Right atrium auricular region (tissue), 2 donors: Measurements from ENCODE around the gene TP53TG5. TPM values are rescaled to one million over a fixed set of nuclear protein-coding genes. Genes with fewer than 3 reads are reported as not detected.

Experiments
- DNase-seq: peaks from one replicate; pipeline ENCODE4 v3.0.0-alpha.2; 2019; ENCODE audit warnings: low spot score
- H3K27ac ChIP-seq, 2 donors: fragments of 200-600 bp; sonication (generic); 1 replicate in 1 of 2; 2 replicates in 1 of 2; pipeline ENCODE4 v1.5.1; 2016 to 2019
- H3K27me3 ChIP-seq, 2 donors: fragments of 200-600 bp; sonication (generic); one replicate each; pipeline versions ENCODE4 v1.5.1 to v1.6.0; 2017 to 2019
- H3K36me3 ChIP-seq: fragments of 200-600 bp; sonication (generic); one replicate; pipeline ENCODE4 v1.5.1; 2016
- H3K4me1 ChIP-seq, 2 donors: fragments of 200-600 bp; sonication (generic); one replicate each; pipeline versions ENCODE4 v1.5.1 to v1.6.0; 2017 to 2019
- H3K4me3 ChIP-seq, 2 donors: fragments of 200-600 bp; sonication (generic); 1 replicate in 1 of 2; 2 replicates in 1 of 2; pipeline ENCODE4 v1.5.1; 2017 to 2019; ENCODE audit warnings: mild to moderate bottlenecking in 1 of 2, moderate library complexity in 1 of 2
- H3K9me3 ChIP-seq, 2 donors: fragments of 200-600 bp; sonication (generic); one replicate each; pipeline ENCODE4 v1.5.1; 2019
- total RNA-seq, 2 donors: library from RNA; depleted of rRNA; stranded (reverse); fragments of >200 nt; gene quantifications; one replicate each; pipeline ENCODE4 v1.1.0, GENCODE V29; 2016
- TF ChIP-seq, protein P1 (sequence below), 2 donors: fragments of 200-600 bp; sonication (generic); IDR thresholded peaks; one replicate each; pipeline ENCODE4 v1.5.1; 2019; ENCODE audit warnings: antibody characterized with exemption in 2 of 2

Gene TP53TG5
- total RNA-seq, 2 donors from 2014 or later: not detected

DNA sequence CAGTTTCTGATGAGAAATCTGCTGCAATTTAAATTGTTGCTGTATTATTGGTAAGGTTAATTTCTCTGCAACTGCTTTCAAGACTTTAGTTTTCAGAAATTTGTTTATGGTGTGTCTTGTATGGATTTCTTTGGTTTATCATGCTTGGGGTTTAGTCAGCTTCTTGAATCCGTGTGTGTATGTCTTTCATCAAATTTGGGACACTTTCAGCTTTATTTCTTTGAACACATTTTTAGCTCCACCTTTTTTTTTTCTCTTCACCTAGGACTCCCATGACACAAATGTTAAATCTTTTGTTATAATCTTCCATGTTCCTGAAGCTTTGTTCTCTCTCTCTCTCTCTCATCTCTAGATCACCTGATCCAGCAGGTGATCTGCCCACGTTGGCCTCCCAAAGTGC is 13.4 kb upstream of the TP53TG5 start:
- H3K36me3 ChIP-seq: no peaks in the 10 kb centered on the region
- H3K9me3 ChIP-seq: no peaks in the 10 kb centered on the region
- TF ChIP-seq, protein P1, sequence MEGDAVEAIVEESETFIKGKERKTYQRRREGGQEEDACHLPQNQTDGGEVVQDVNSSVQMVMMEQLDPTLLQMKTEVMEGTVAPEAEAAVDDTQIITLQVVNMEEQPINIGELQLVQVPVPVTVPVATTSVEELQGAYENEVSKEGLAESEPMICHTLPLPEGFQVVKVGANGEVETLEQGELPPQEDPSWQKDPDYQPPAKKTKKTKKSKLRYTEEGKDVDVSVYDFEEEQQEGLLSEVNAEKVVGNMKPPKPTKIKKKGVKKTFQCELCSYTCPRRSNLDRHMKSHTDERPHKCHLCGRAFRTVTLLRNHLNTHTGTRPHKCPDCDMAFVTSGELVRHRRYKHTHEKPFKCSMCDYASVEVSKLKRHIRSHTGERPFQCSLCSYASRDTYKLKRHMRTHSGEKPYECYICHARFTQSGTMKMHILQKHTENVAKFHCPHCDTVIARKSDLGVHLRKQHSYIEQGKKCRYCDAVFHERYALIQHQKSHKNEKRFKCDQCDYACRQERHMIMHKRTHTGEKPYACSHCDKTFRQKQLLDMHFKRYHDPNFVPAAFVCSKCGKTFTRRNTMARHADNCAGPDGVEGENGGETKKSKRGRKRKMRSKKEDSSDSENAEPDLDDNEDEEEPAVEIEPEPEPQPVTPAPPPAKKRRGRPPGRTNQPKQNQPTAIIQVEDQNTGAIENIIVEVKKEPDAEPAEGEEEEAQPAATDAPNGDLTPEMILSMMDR (IDR thresholded peaks at IDR 0.05): no peak
- no peaks in the 10 kb centered on the region for H3K27me3 ChIP-seq
- DNase-seq: no peak
- no peak overlapping the region for H3K27ac ChIP-seq
- no peaks in the 10 kb centered on the region for H3K4me1 ChIP-seq
- no peak overlapping the region for H3K4me3 ChIP-seq

DNA sequence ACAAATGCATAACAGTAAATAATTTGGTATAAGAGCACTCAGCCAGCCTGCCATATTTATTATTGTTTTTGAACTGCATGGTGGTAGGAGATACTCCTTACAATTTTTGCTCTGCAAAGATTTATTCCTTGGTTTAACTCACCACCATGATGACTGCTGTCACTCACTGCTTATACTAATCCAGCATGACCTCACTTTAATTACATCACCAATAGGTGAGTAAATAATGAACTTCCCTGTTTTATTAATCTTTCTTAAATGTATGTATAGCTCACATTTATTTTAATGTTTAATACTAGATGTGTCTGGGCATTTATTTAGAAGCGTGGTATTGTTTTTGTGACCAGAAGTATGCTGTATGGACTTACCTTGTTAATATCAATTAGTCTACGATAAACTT is 12.8 kb upstream of the TP53TG5 start:
- DNase-seq: no peak
- Histone ChIP-seq H3K4me1 (no peaks in the 10 kb centered on the region), H3K9me3 (no peaks in the 10 kb centered on the region), H3K4me3 (no peak overlapping the region), H3K27ac (no peak overlapping the region), H3K27me3 (no peaks in the 10 kb centered on the region), H3K36me3 (no peaks in the 10 kb centered on the region)
- TF ChIP-seq, protein P1 (IDR thresholded peaks at IDR 0.05): no peak

DNA sequence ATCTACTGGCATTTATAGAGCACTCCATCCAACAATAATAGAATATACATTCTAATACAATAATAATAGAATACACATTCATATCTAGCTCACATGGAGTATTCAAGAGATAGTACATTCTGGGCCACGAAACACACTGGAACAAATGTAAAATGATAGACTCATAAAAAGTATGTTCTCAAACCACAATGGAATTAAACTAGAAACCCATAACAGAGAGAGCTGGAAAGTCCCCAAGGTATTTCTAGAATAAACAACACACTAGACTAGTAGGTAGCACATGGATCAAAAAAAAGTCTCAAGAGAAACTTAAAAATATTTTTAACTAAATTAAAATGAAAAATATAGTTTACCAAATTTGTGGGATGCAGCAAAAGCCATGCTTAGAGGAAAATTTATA is 9.1 kb upstream of the TP53TG5 start:
- no peak overlapping the region for H3K4me3 ChIP-seq
- H3K36me3 ChIP-seq: no peaks in the 10 kb centered on the region
- no peaks in the 10 kb centered on the region for H3K4me1 ChIP-seq
- no peaks in the 10 kb centered on the region for H3K27me3 ChIP-seq
- TF ChIP-seq, protein P1 (IDR thresholded peaks at IDR 0.05): no peak
- DNase-seq: no peak
- no peaks in the 10 kb centered on the region for H3K9me3 ChIP-seq
- H3K27ac ChIP-seq: no peak overlapping the region

DNA sequence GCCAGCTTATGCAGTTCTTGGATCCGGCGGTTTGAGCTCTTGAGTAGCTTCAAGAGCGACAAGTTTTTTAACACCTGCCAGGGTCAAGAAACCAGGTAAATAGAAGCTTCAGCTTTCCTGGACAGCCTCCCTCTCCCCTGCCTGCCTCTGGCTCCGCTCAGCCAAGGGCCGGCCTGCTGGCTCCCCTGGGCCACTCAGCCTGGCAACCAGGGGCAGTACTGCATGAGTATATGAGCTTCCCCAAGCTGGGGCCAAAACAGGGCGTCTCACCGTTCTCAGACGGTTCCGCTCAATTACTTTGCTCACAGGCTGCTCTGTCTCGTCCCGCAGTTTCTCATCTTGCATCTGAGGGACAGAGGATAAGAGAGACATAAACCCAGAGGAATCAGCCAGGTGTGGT is 856 bp downstream of the TP53TG5 start:
- TF ChIP-seq, protein P1 (IDR thresholded peaks at IDR 0.05): no peak
- no peak overlapping the region for H3K4me3 ChIP-seq
- H3K9me3 ChIP-seq: no peaks in the 10 kb centered on the region
- peaks cover 0 to 17% of the 10 kb centered on the region in 2 donors for H3K4me1 ChIP-seq
- no peaks in the 10 kb centered on the region for H3K27me3 ChIP-seq
- DNase-seq: no peak
- no peaks in the 10 kb centered on the region for H3K36me3 ChIP-seq
- no peak overlapping the region for H3K27ac ChIP-seq

DNA sequence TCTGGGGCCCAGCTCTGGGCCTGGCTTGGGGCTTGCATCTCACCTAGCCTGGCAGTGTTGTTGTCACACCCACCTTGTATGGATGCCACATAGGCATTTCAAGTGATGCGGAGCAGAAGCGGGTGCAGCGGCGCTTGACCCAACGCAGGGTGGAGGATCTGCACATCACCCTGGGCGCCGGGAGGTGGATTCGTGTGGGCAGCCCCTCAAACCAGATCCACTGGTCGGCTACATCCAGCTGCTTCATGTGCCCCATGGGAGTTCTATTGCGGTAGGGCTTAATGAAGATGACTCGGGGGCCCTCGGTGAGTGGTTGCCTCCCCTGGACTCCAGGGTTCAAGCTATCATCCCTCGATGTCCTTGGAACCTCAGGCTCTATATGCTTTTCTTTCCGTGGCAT is 3.2 kb downstream of the TP53TG5 start:
- no peak for DNase-seq
- H3K36me3 ChIP-seq: no peaks in the 10 kb centered on the region
- H3K27ac ChIP-seq: no peak overlapping the region
- peaks cover 0 to 17% of the 10 kb centered on the region in 2 donors for H3K4me1 ChIP-seq
- H3K27me3 ChIP-seq: no peaks in the 10 kb centered on the region
- no peaks in the 10 kb centered on the region for H3K9me3 ChIP-seq
- H3K4me3 ChIP-seq: no peak overlapping the region
- TF ChIP-seq, protein P1 (IDR thresholded peaks at IDR 0.05): no peak

DNA sequence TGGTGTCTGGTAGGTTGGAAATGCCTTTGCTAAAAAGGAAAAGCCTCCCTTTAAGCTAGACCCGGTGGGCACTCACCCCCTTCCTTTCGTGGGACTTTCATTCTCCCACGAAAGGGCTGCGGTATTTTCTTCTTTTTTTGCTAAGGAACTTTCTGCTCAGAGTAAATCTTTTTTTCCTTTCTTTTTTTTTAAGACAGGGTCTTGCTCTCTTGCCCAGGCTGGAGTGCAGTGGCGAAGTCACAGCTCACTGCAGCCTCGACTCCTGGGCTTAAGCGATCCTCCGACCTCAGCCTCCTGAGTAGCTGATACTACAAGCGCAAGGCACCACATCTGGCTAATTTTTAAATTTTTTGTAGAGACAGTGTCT is 4.0 kb downstream of the TP53TG5 start:
- TF ChIP-seq, protein P1 (IDR thresholded peaks at IDR 0.05): peak; percentile 6 to 46
- Histone ChIP-seq H3K27me3 (no peaks in the 10 kb centered on the region), H3K36me3 (no peaks in the 10 kb centered on the region), H3K9me3 (no peaks in the 10 kb centered on the region), H3K4me1 (peaks cover 0 to 17% of the 10 kb centered on the region in 2 donors), H3K4me3 (peak overlapping the region in 1 of 2 donors; percentile 64), H3K27ac (peak overlapping the region; percentile 71 to 81)
- DNase-seq: no peak
